ENCODE data around the gene MRPS31. TPM values are rescaled to one million over a fixed set of nuclear protein-coding genes. Genes with fewer than 3 reads are reported as not detected.

Gene MRPS31
- total RNA-seq, 1 experiment from 2014 or later, result 25.5 TPM

- ChIA-PET CTCF (interaction anchor here (0.7 to 4.3 kb wide), 25 partner anchors 8 to 997 kb away, joined by 3 to 62 read pairs (median 4); no protein-coding TSS in a partner anchor), POLR2A (interaction anchor here (0.6 kb wide), 1 partner anchor 121 kb away, joined by 4 read pairs; no protein-coding TSS in a partner anchor)
- H3K27me3 Mint-ChIP-seq (ENCODE audit: low read depth), result peaks cover 22% of the 10 kb centered on the region
- H3K4me1 Mint-ChIP-seq, result peaks cover 38% of the 10 kb centered on the region
- peak overlapping the region; percentile 32 for H3K27ac Mint-ChIP-seq
- H3K4me3 Mint-ChIP-seq, result peak overlapping the region; percentile 47
- no peaks in the 10 kb centered on the region for H3K9me3 Mint-ChIP-seq
- TF ChIP-seq CREM (CRISPR knock-in tag; IDR thresholded peaks at IDR 0.05) (no peak), ARID4B (CRISPR knock-in tag; IDR thresholded peaks at IDR 0.05; ENCODE audit: borderline replicate concordance) (no peak), HMGA2 (CRISPR knock-in tag; IDR thresholded peaks at IDR 0.05) (no peak), CTCF (IDR thresholded peaks at IDR 0.05) (peak; percentile 65), ATF6 (CRISPR knock-in tag; IDR thresholded peaks at IDR 0.05) (no peak)
- no peak for DNase-seq (ENCODE audit: low spot score)
- no peaks in the 10 kb centered on the region for H3K36me3 Mint-ChIP-seq
- ATAC-seq, result no peak
Measured at GRCh38 chr13:40682449-40683240, 88.3 kb downstream of the MRPS31 start.

GRCh38 chr13:40681341-40682146 lies 89.4 kb downstream of the MRPS31 start:
- ChIA-PET CTCF (interaction anchor here (0.8 to 4.3 kb wide), 20 partner anchors 9 to 740 kb away, joined by 3 to 62 read pairs (median 4); no protein-coding TSS in a partner anchor), POLR2A (no interaction called here)
- Mint-ChIP-seq H3K27me3 (ENCODE audit: low read depth) (peaks cover 27% of the 10 kb centered on the region), H3K36me3 (no peaks in the 10 kb centered on the region), H3K4me3 (peak overlapping the region; percentile 47), H3K4me1 (peaks cover 38% of the 10 kb centered on the region), H3K9me3 (no peaks in the 10 kb centered on the region), H3K27ac (peak overlapping the region; percentile 86)
- ATAC-seq (peak; percentile 6), DNase-seq (ENCODE audit: low spot score) (no peak)
- TF ChIP-seq ZNF121 (CRISPR knock-in tag; IDR thresholded peaks at IDR 0.05) (no peak), TEAD4 (CRISPR knock-in tag; IDR thresholded peaks at IDR 0.05) (no peak), IRF1 (CRISPR knock-in tag; IDR thresholded peaks at IDR 0.05) (no peak), MXD4 (CRISPR knock-in tag; IDR thresholded peaks at IDR 0.05; ENCODE audit: borderline replicate concordance) (no peak), FOXK1 (CRISPR knock-in tag; IDR thresholded peaks at IDR 0.05) (no peak), ZNF317 (CRISPR knock-in tag; IDR thresholded peaks at IDR 0.05; ENCODE audit: borderline replicate concordance, low read depth) (peak; percentile 67; the same call in 1 of the 2 replicates), NR3C1 (CRISPR knock-in tag; conservative IDR thresholded peaks at IDR 0.05; ENCODE audit: low read depth) (no peak), SMAD3 (CRISPR knock-in tag; IDR thresholded peaks at IDR 0.05; ENCODE audit: borderline replicate concordance) (no peak), NR1H2 (CRISPR knock-in tag; IDR thresholded peaks at IDR 0.05) (no peak), IRF2 (CRISPR knock-in tag; IDR thresholded peaks at IDR 0.05; ENCODE audit: borderline replicate concordance, low read depth) (no peak), CREM (CRISPR knock-in tag; IDR thresholded peaks at IDR 0.05) (no peak), CBFB (CRISPR knock-in tag; IDR thresholded peaks at IDR 0.05; ENCODE audit: low read depth) (no peak), ELF4 (CRISPR knock-in tag; IDR thresholded peaks at IDR 0.05; ENCODE audit: low read depth) (no peak), NFE2L1 (CRISPR knock-in tag; IDR thresholded peaks at IDR 0.05) (no peak)
- TF ChIP-seq, protein P1, sequence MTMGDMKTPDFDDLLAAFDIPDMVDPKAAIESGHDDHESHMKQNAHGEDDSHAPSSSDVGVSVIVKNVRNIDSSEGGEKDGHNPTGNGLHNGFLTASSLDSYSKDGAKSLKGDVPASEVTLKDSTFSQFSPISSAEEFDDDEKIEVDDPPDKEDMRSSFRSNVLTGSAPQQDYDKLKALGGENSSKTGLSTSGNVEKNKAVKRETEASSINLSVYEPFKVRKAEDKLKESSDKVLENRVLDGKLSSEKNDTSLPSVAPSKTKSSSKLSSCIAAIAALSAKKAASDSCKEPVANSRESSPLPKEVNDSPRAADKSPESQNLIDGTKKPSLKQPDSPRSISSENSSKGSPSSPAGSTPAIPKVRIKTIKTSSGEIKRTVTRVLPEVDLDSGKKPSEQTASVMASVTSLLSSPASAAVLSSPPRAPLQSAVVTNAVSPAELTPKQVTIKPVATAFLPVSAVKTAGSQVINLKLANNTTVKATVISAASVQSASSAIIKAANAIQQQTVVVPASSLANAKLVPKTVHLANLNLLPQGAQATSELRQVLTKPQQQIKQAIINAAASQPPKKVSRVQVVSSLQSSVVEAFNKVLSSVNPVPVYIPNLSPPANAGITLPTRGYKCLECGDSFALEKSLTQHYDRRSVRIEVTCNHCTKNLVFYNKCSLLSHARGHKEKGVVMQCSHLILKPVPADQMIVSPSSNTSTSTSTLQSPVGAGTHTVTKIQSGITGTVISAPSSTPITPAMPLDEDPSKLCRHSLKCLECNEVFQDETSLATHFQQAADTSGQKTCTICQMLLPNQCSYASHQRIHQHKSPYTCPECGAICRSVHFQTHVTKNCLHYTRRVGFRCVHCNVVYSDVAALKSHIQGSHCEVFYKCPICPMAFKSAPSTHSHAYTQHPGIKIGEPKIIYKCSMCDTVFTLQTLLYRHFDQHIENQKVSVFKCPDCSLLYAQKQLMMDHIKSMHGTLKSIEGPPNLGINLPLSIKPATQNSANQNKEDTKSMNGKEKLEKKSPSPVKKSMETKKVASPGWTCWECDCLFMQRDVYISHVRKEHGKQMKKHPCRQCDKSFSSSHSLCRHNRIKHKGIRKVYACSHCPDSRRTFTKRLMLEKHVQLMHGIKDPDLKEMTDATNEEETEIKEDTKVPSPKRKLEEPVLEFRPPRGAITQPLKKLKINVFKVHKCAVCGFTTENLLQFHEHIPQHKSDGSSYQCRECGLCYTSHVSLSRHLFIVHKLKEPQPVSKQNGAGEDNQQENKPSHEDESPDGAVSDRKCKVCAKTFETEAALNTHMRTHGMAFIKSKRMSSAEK (CRISPR knock-in tag; IDR thresholded peaks at IDR 0.05; ENCODE audit: borderline replicate concordance), result 0 out of 2 replicates have a peak, but pooled peaks have one; percentile 13

Measured in WTC11 (cell line).